Upper lobe of right lung (tissue), 1 donor: Measurements from ENCODE around the gene FFAR1. TPM values are rescaled to one million over a fixed set of nuclear protein-coding genes. Genes with fewer than 3 reads are reported as not detected.

Experiments used
- ATAC-seq: fragments of 200-7000 bp; cut with Tn5 transposase; one replicate; pipeline ENCODE4 v1.9.1; 2020; ENCODE audit warnings: mild to moderate bottlenecking, moderate library complexity
- DNase-seq: peaks from one replicate; pipeline ENCODE4 v3.0.0-alpha.2; 2020
- H3K27ac ChIP-seq: fragments of 200-600 bp; one replicate; pipeline ENCODE4 v1.8.0; 2022
- H3K27me3 ChIP-seq: fragments of 200-600 bp; one replicate; pipeline ENCODE4 v1.8.0; 2022; ENCODE audit warnings: mild to moderate bottlenecking
- H3K36me3 ChIP-seq: fragments of 200-600 bp; one replicate; pipeline ENCODE4 v1.8.0; 2022
- H3K4me1 ChIP-seq: fragments of 200-600 bp; one replicate; pipeline ENCODE4 v1.8.0; 2022
- H3K4me3 ChIP-seq: fragments of 200-600 bp; one replicate; pipeline ENCODE4 v1.8.0; 2022; ENCODE audit warnings: mild to moderate bottlenecking
- H3K9me3 ChIP-seq: fragments of 200-600 bp; one replicate; pipeline ENCODE4 v1.8.0; 2022
- CTCF ChIP-seq: fragments of 200-600 bp; IDR thresholded peaks from one replicate; pipeline ENCODE4 v1.8.0; 2022; ENCODE audit warnings: antibody characterized with exemption
- intact Hi-C: fragments of 100-400 bp; cut with DNase I; formaldehyde crosslinking; loops from one replicate; pipeline ENCODE4 v1.11.0; 2022
- long read RNA-seq: library from polyadenylated mRNA; unstranded; transcript quantifications from one replicate; pipeline ENCODE4 v2.0.0, GENCODE V29; 2021
- total RNA-seq: library from RNA; stranded (reverse); fragmentation: NEBNext Ultra II Directional; extraction: Animal tissue kit (Norgen Biotek cat#: 25700); gene quantifications from one replicate; pipeline ENCODE4 v1.2.1, GENCODE V29; 2021
- donor health status: DM: no; HTN: yes; CAD: no; lungs with severe emphysema.

FFAR1 gene
- not detected for total RNA-seq
- long read RNA-seq = 0 reads

- no peak within 1 kb of the TSS for H3K4me3 ChIP-seq
- H3K36me3 ChIP-seq = no peaks in the 10 kb centered on the region
- DNase-seq (peak; percentile 28), ATAC-seq (peak; percentile 13)
- no peaks in the 10 kb centered on the region for H3K27me3 ChIP-seq
- H3K4me1 ChIP-seq = no peaks in the 10 kb centered on the region
- no peak within 1 kb of the TSS for H3K27ac ChIP-seq
- intact Hi-C loops = no loop called here
- no peak for TF ChIP-seq CTCF
- no peaks in the 10 kb centered on the region for H3K9me3 ChIP-seq
Observed at GRCh38 chr19:35347171-35347929, at the start of gene FFAR1. Gene FFAR1 (plus strand): TSS chr19:35347902. CDS start chr19:35351552, 3,650 bp downstream.

- Histone ChIP-seq H3K4me3 (no peak overlapping the region), H3K9me3 (no peaks in the 10 kb centered on the region), H3K27me3 (peaks cover 7% of the 10 kb centered on the region), H3K27ac (no peak overlapping the region), H3K4me1 (no peaks in the 10 kb centered on the region), H3K36me3 (no peaks in the 10 kb centered on the region)
- TF ChIP-seq CTCF = no peak
- intact Hi-C loops = no loop called here
- no peak for DNase-seq
- no peak for ATAC-seq
Observed at GRCh38 chr19:35297922-35298321, 49.8 kb upstream of the FFAR1 start.

GRCh38 chr19:35298561-35298972, 49.1 kb upstream of the FFAR1 start:
- H3K4me1 ChIP-seq = no peaks in the 10 kb centered on the region
- TF ChIP-seq CTCF = no peak
- ATAC-seq = no peak
- DNase-seq = no peak
- no peak overlapping the region for H3K4me3 ChIP-seq
- intact Hi-C loops = no loop called here
- H3K9me3 ChIP-seq = no peaks in the 10 kb centered on the region
- peaks cover under 1% of the 10 kb centered on the region for H3K27me3 ChIP-seq
- no peaks in the 10 kb centered on the region for H3K36me3 ChIP-seq
- no peak overlapping the region for H3K27ac ChIP-seq

- DNase-seq (no peak), ATAC-seq (peak; percentile 63)
- Histone ChIP-seq H3K4me1 (no peaks in the 10 kb centered on the region), H3K27me3 (no peaks in the 10 kb centered on the region), H3K36me3 (no peaks in the 10 kb centered on the region), H3K4me3 (no peak overlapping the region), H3K27ac (no peak overlapping the region), H3K9me3 (no peaks in the 10 kb centered on the region)
- intact Hi-C loops = no loop called here
- no peak for TF ChIP-seq CTCF
Observed at GRCh38 chr19:35299523-35300338, 48.0 kb upstream of the FFAR1 start.

GRCh38 chr19:35300339-35300649, 47.4 kb upstream of the FFAR1 start:
- ATAC-seq = no peak
- Histone ChIP-seq H3K9me3 (no peaks in the 10 kb centered on the region), H3K36me3 (no peaks in the 10 kb centered on the region), H3K27me3 (no peaks in the 10 kb centered on the region), H3K4me3 (no peak overlapping the region), H3K4me1 (no peaks in the 10 kb centered on the region), H3K27ac (no peak overlapping the region)
- intact Hi-C loops = no loop called here
- no peak for DNase-seq
- TF ChIP-seq CTCF = no peak
